Astrocyte (in vitro differentiated cells and primary cell): ENCODE data around the gene AVP. TPM values are rescaled to one million over a fixed set of nuclear protein-coding genes. Genes with fewer than 3 reads are reported as not detected.

Experiments used
- DNase-seq: peaks from one replicate; pipeline ENCODE4 v3.0.0-alpha.2; 2010; ENCODE audit warnings: low read depth
- FAIRE-seq: peaks from 2 replicates; lab custom pipeline; 2011; peaks lifted over from hg19 to GRCh38; lab: Jason Lieb, UNC
- H2AFZ ChIP-seq: 2 replicates; pipeline ENCODE4 v1.6.0; 2012; ENCODE audit warnings: low read depth, low read length, inconsistent platforms
- H3K27ac ChIP-seq: 2 replicates; pipeline ENCODE4 v1.5.1; 2011; ENCODE audit warnings: low read depth, low read length, inconsistent platforms
- H3K27me3 ChIP-seq: 2 replicates; pipeline ENCODE4 v1.6.0; 2011; ENCODE audit warnings: low read length, inconsistent platforms; ENCODE audit not compliant: insufficient read depth
- H3K36me3 ChIP-seq: 2 replicates; pipeline ENCODE4 v1.5.1; 2011; ENCODE audit warnings: low read length, inconsistent platforms; ENCODE audit not compliant: insufficient read depth
- H3K4me1 ChIP-seq: 2 replicates; pipeline ENCODE4 v1.5.1; 2011; ENCODE audit warnings: low read length, inconsistent platforms; ENCODE audit not compliant: insufficient read depth
- H3K4me2 ChIP-seq: 2 replicates; pipeline ENCODE4 v1.6.0; 2012; ENCODE audit warnings: low read length, inconsistent platforms
- H3K4me3 ChIP-seq: 2 replicates; pipeline ENCODE4 v1.5.1; 2011; ENCODE audit warnings: low read depth, mild to moderate bottlenecking, low read length, inconsistent platforms; ENCODE audit not compliant: insufficient read depth
- H3K79me2 ChIP-seq: 2 replicates; pipeline ENCODE4 v1.6.0; 2012; ENCODE audit warnings: mild to moderate bottlenecking, low read length, inconsistent platforms; ENCODE audit not compliant: insufficient read depth
- H3K9ac ChIP-seq: 2 replicates; pipeline ENCODE4 v1.6.0; 2012; ENCODE audit warnings: mild to moderate bottlenecking, low read length, inconsistent platforms
- H3K9me3 ChIP-seq: 2 replicates; pipeline ENCODE4 v1.5.1; 2012; ENCODE audit warnings: low read depth, mild to moderate bottlenecking, low read length, inconsistent platforms; ENCODE audit not compliant: insufficient read depth
- H4K20me1 ChIP-seq: 2 replicates; pipeline ENCODE4 v1.6.0; 2012; ENCODE audit warnings: low read length, inconsistent platforms; ENCODE audit not compliant: insufficient read depth
- H3K27ac Mint-ChIP-seq: one replicate; pipeline ENCODE4 v1.8.0; 2021; ENCODE audit warnings: mild to moderate bottlenecking, mixed read lengths; ENCODE audit not compliant: unreplicated experiment
- H3K27me3 Mint-ChIP-seq: one replicate; pipeline ENCODE4 v1.8.0; 2021; ENCODE audit warnings: low read depth, mixed read lengths; ENCODE audit not compliant: unreplicated experiment
- H3K36me3 Mint-ChIP-seq: one replicate; pipeline ENCODE4 v1.8.0; 2021; ENCODE audit warnings: low read depth, mixed read lengths; ENCODE audit not compliant: unreplicated experiment
- H3K4me1 Mint-ChIP-seq: one replicate; pipeline ENCODE4 v1.8.0; 2021; ENCODE audit warnings: low read depth, mixed read lengths; ENCODE audit not compliant: unreplicated experiment
- H3K4me3 Mint-ChIP-seq: one replicate; pipeline ENCODE4 v1.8.0; 2021; ENCODE audit warnings: mild to moderate bottlenecking, moderate library complexity, mixed read lengths; ENCODE audit not compliant: unreplicated experiment
- H3K9me3 Mint-ChIP-seq: one replicate; pipeline ENCODE4 v1.8.0; 2021; ENCODE audit warnings: mild to moderate bottlenecking, mixed read lengths; ENCODE audit not compliant: unreplicated experiment
- EZH2 ChIP-seq: IDR thresholded peaks from 2 replicates; pipeline ENCODE4 v1.6.1; 2012; ENCODE audit warnings: mild to moderate bottlenecking, low read length, inconsistent platforms; ENCODE audit not compliant: insufficient read depth
- total RNA-seq: library from RNA; stranded (reverse); gene quantifications from 2 replicates; pipeline ENCODE4 v1.2.1, GENCODE V29; 2021
- TF ChIP-seq, protein P1 (sequence below): IDR thresholded peaks from 2 replicates; pipeline ENCODE4 v1.5.1; 2011; ENCODE audit warnings: low read depth, mild to moderate bottlenecking, inconsistent platforms, low read length, moderate library complexity; ENCODE audit not compliant: insufficient read depth

The AVP gene
- total RNA-seq, 1 donor from 2014 or later: not detected

DNA sequence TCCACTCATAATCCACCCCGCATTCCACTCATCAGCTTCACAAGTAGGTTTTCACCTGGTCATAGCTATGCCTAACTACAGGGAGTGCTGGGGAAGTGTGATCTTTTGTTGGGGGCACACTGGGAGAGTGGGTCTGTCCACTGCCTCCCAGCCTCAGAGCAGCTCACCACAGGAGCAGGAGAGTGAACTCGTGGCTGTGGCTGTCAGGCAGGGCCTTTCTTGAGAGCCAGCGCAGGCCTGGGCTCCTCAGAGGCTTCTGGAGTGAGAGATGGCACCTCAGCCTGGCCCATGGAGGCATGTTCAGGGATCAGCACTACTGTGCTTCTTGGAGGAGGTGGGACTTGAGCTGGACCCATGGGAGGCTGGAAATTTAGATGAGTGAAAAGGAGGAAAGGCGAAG, 45.1 kb downstream of the AVP start:
- no peak overlapping the region for H3K27ac Mint-ChIP-seq
- no peak overlapping the region for H3K4me3 Mint-ChIP-seq
- no peak overlapping the region for H3K4me2 ChIP-seq
- no peak overlapping the region for H3K9ac ChIP-seq
- no peak for DNase-seq
- no peaks in the 10 kb centered on the region for H3K9me3 Mint-ChIP-seq
- no peaks in the 10 kb centered on the region for H3K79me2 ChIP-seq
- no peaks in the 10 kb centered on the region for H4K20me1 ChIP-seq
- H3K4me1 ChIP-seq: peaks cover 6% of the 10 kb centered on the region
- no peak overlapping the region for H3K4me3 ChIP-seq
- H2AFZ ChIP-seq: no peak overlapping the region
- H3K9me3 ChIP-seq: no peaks in the 10 kb centered on the region
- FAIRE-seq: no peak
- H3K27ac ChIP-seq: no peak overlapping the region
- TF ChIP-seq, protein P1, sequence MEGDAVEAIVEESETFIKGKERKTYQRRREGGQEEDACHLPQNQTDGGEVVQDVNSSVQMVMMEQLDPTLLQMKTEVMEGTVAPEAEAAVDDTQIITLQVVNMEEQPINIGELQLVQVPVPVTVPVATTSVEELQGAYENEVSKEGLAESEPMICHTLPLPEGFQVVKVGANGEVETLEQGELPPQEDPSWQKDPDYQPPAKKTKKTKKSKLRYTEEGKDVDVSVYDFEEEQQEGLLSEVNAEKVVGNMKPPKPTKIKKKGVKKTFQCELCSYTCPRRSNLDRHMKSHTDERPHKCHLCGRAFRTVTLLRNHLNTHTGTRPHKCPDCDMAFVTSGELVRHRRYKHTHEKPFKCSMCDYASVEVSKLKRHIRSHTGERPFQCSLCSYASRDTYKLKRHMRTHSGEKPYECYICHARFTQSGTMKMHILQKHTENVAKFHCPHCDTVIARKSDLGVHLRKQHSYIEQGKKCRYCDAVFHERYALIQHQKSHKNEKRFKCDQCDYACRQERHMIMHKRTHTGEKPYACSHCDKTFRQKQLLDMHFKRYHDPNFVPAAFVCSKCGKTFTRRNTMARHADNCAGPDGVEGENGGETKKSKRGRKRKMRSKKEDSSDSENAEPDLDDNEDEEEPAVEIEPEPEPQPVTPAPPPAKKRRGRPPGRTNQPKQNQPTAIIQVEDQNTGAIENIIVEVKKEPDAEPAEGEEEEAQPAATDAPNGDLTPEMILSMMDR: no peak
- TF ChIP-seq EZH2: no peak
- no peaks in the 10 kb centered on the region for H3K27me3 ChIP-seq
- peaks cover 31% of the 10 kb centered on the region for H3K36me3 Mint-ChIP-seq
- H3K36me3 ChIP-seq: peaks cover 17% of the 10 kb centered on the region
- no peaks in the 10 kb centered on the region for H3K27me3 Mint-ChIP-seq
- no peaks in the 10 kb centered on the region for H3K4me1 Mint-ChIP-seq

DNA sequence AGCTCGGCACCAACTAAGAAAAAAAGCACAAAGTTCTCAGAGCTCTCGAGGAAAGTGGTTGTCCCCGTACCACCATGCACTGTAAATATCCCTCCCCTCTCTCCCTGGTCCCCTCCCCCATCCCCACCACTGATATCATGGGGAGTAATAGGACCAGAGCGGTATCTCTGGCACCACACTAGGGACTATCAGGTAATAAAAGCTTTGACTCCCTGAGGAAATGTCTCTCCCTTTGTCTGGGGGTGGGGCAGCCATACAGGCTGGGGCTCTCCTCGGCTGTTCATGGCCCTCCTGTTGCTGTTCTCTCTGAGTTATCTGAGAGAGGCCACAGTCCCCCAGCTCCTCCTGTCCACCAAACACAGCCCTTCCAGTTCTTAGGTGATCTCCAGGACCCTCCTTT, 46.1 kb downstream of the AVP start:
- Mint-ChIP-seq H3K36me3 (peaks cover 33% of the 10 kb centered on the region), H3K27ac (no peak overlapping the region), H3K4me1 (no peaks in the 10 kb centered on the region), H3K9me3 (no peaks in the 10 kb centered on the region), H3K4me3 (no peak overlapping the region), H3K27me3 (no peaks in the 10 kb centered on the region)
- peaks cover 17% of the 10 kb centered on the region for H3K36me3 ChIP-seq
- H3K4me1 ChIP-seq: peaks cover 6% of the 10 kb centered on the region
- no peaks in the 10 kb centered on the region for H3K9me3 ChIP-seq
- DNase-seq (no peak), FAIRE-seq (no peak)
- no peak overlapping the region for H3K9ac ChIP-seq
- H3K27ac ChIP-seq: no peak overlapping the region
- H2AFZ ChIP-seq: no peak overlapping the region
- no peak overlapping the region for H3K4me3 ChIP-seq
- no peak overlapping the region for H3K4me2 ChIP-seq
- H4K20me1 ChIP-seq: no peaks in the 10 kb centered on the region
- TF ChIP-seq EZH2: no peak
- TF ChIP-seq, protein P1: no peak
- no peaks in the 10 kb centered on the region for H3K79me2 ChIP-seq
- no peaks in the 10 kb centered on the region for H3K27me3 ChIP-seq

DNA sequence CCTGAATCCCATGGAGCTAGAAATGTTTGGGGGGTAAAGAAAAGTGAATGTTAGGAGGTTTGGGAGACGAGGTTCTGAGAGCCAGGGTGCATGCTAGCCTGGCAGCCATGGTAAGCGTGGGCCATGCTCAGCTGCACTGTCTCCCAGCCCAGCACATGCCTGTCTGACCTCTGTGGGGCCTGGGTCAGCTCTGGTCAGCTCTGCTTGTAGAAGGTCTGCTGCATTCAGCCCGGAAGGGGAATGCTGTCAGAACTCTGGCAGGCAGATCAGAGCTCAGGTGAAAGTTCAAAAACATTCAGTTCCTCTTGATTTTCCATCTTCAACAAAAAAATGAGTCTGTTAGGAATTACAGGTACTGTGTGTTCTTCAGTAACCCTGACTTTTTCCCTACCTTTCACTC, 46.9 kb downstream of the AVP start:
- Mint-ChIP-seq H3K4me1 (no peaks in the 10 kb centered on the region), H3K27me3 (no peaks in the 10 kb centered on the region), H3K27ac (no peak overlapping the region), H3K9me3 (no peaks in the 10 kb centered on the region), H3K4me3 (no peak overlapping the region), H3K36me3 (peaks cover 33% of the 10 kb centered on the region)
- Histone ChIP-seq H3K4me2 (no peak overlapping the region), H3K79me2 (no peaks in the 10 kb centered on the region), H3K27me3 (no peaks in the 10 kb centered on the region), H3K36me3 (peaks cover 17% of the 10 kb centered on the region), H3K27ac (no peak overlapping the region), H3K9ac (no peak overlapping the region), H3K4me3 (no peak overlapping the region), H4K20me1 (no peaks in the 10 kb centered on the region), H3K9me3 (no peaks in the 10 kb centered on the region), H3K4me1 (peaks cover 6% of the 10 kb centered on the region), H2AFZ (no peak overlapping the region)
- no peak for TF ChIP-seq EZH2
- TF ChIP-seq, protein P1: no peak
- FAIRE-seq (no peak), DNase-seq (no peak)
